Measurements from ENCODE around the gene KLF2.

KLF2 gene

GRCh38 chr19:16363852-16364230 lies 39.2 kb downstream of the KLF2 start:
- H3K27me3 ChIP-seq (replicated peaks) = no peaks in the 10 kb centered on the region
- no peak overlapping the region for H3K4me3 ChIP-seq (ENCODE audit: low read depth, low read length)
- TF ChIP-seq, protein P1, sequence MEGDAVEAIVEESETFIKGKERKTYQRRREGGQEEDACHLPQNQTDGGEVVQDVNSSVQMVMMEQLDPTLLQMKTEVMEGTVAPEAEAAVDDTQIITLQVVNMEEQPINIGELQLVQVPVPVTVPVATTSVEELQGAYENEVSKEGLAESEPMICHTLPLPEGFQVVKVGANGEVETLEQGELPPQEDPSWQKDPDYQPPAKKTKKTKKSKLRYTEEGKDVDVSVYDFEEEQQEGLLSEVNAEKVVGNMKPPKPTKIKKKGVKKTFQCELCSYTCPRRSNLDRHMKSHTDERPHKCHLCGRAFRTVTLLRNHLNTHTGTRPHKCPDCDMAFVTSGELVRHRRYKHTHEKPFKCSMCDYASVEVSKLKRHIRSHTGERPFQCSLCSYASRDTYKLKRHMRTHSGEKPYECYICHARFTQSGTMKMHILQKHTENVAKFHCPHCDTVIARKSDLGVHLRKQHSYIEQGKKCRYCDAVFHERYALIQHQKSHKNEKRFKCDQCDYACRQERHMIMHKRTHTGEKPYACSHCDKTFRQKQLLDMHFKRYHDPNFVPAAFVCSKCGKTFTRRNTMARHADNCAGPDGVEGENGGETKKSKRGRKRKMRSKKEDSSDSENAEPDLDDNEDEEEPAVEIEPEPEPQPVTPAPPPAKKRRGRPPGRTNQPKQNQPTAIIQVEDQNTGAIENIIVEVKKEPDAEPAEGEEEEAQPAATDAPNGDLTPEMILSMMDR (IDR thresholded peaks at IDR 0.05; ENCODE audit: low read depth, low read length, missing control alignments) = no peak
- H3K36me3 ChIP-seq (replicated peaks) = no peaks in the 10 kb centered on the region
- H3K27ac ChIP-seq = no peak overlapping the region
- no peak for DNase-seq
- in situ Hi-C loops (cut with HindIII; ENCODE audit: low pct_ligation_motif_present, low sequenced_read_pairs) = loop anchor here (25.0 kb wide), 1 partner anchor 127 kb away; no protein-coding TSS in a partner anchor

DNA sequence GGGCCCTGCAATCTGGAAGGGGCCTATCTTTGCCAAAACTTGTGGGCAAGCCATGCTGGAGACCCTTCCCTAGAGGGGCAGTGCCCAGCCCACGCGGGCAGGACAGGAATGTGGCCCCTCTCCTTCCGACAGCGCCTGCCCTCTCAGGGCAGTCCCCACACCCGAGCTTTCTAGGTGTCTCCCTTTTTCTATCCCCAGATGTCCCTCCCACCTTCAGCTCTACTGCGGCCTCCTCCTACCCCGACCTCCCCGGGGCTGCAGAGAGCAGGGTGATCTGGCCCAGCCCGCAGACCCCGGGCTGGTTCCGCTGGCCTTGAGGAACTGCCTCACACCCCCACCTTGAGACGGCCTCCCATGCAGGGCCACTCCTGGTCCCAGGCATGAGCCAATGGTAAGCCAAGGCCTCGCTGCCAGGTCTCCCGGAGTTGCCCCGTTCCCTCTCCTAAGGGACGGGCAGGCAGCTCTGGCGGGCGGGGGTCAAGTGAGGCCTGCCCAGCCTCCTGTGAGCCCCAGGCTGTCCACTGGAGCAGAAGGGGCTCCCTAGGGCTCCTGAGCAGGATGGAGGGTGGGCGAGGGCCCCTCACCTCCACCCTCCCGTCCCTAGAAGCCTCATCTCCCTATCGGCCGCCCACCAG lies 39.7 kb downstream of the KLF2 start:
- no peak overlapping the region for H3K27ac ChIP-seq
- TF ChIP-seq, protein P1 (IDR thresholded peaks at IDR 0.05; ENCODE audit: low read depth, low read length, missing control alignments) = no peak

DNA sequence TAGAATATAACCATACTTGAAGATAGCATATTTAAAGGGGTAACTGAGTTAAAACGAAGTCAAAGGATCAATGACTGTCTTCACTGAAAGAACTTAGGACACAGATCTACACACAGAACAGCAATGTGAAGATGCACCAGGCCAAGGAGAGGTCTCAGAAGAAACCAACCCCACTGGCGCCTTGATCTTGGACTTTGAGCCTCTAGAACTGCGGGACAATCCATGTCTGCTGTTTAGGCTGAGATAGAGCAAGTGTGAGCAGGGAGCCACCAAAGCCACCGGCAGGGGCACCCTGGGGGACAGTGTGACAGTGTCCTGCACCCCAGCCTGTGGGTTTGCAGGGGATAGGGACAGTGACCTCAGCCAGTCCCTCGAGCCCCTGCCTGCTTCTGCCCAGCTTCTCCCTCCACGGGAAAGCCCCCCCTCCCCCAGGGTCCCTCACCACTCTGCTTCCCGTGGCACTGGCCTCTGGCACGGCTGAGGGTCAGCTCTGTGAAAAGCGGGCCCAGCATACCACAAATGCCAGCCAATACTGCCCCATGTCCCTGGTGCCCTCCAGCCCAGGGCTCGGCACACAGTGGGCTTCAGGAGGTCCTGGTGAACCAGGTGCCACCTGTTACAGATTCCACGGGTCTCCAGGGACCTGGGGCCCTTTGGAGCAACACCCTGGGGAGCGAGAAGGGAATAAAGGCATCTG lies 40.8 kb downstream of the KLF2 start:
- TF ChIP-seq, protein P1 (IDR thresholded peaks at IDR 0.05; ENCODE audit: low read depth, low read length, missing control alignments) = no peak
- DNase-seq = no peak
- H3K4me3 ChIP-seq (ENCODE audit: low read depth, low read length) = no peak overlapping the region
- H3K36me3 ChIP-seq (replicated peaks) = no peaks in the 10 kb centered on the region
- in situ Hi-C loops (cut with HindIII; ENCODE audit: low pct_ligation_motif_present, low sequenced_read_pairs) = loop anchor here (25.0 kb wide), 1 partner anchor 128 kb away; no protein-coding TSS in a partner anchor
- no peaks in the 10 kb centered on the region for H3K27me3 ChIP-seq (replicated peaks)
- no peak overlapping the region for H3K27ac ChIP-seq

More for the DNA sequence above, 39.7 kb downstream of the KLF2 start:
- no peaks in the 10 kb centered on the region for H3K36me3 ChIP-seq (replicated peaks)
- no peak overlapping the region for H3K4me3 ChIP-seq (ENCODE audit: low read depth, low read length)
- in situ Hi-C loops (cut with HindIII; ENCODE audit: low pct_ligation_motif_present, low sequenced_read_pairs) = loop anchor here (25.0 kb wide), 1 partner anchor 127 kb away; no protein-coding TSS in a partner anchor
- no peak for DNase-seq
- no peaks in the 10 kb centered on the region for H3K27me3 ChIP-seq (replicated peaks)

- H3K27ac ChIP-seq = no peak overlapping the region
- TF ChIP-seq, protein P1 (IDR thresholded peaks at IDR 0.05; ENCODE audit: low read depth, low read length, missing control alignments) = no peak
- peaks cover 4% of the 10 kb centered on the region for H3K36me3 ChIP-seq (replicated peaks)
- H3K27me3 ChIP-seq (replicated peaks) = no peaks in the 10 kb centered on the region
- DNase-seq = no peak
- in situ Hi-C loops (cut with HindIII; ENCODE audit: low pct_ligation_motif_present, low sequenced_read_pairs) = loop anchor here (25.0 kb wide), 1 partner anchor 129 kb away; no protein-coding TSS in a partner anchor
- H3K4me3 ChIP-seq (ENCODE audit: low read depth, low read length) = no peak overlapping the region
Observed at GRCh38 chr19:16366056-16366432, 41.4 kb downstream of the KLF2 start.

DNA sequence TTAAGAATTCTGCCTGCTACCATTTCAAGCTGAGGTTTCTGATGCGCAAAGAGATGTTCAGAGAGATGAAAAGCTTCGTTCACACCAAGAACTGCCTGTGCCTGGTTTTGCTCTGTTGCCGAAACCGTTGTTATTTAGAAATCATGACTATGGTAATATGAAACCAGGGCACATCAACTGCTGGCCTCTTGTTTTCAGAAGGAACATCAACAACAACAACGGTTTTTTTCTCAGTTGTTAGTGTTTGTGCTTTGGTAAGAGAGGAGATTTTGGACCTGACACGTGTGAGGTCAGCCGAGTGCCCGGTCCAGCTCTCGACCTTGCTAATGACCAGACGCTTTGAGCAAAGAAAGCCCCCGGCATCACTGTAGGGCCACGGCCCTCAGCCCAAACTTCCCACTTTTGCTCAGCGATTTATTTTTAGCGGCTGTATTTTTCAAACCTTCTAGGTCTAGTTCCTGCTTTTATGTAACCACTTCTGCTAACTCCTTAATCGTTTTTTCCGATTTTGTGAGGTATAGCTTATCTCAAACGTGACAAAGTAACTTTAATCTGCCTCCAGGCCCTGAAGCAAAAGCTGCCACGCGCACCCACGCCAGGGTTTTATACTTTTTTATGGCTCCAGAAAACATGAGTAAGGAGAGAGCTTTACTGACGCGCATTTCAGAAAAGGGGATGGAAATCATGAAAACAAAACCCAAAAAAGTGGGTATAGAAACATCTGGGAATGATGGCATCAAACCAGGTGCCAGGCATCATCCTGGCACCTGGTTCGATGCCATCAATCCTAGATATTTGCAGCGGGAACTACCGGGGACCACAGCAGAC lies 42.0 kb downstream of the KLF2 start:
- H3K27me3 ChIP-seq (replicated peaks) = no peaks in the 10 kb centered on the region
- in situ Hi-C loops (cut with HindIII; ENCODE audit: low pct_ligation_motif_present, low sequenced_read_pairs) = loop anchor here (25.0 kb wide), 1 partner anchor 129 kb away; no protein-coding TSS in a partner anchor
- TF ChIP-seq, protein P1 (IDR thresholded peaks at IDR 0.05; ENCODE audit: low read depth, low read length, missing control alignments) = no peak
- no peak overlapping the region for H3K4me3 ChIP-seq (ENCODE audit: low read depth, low read length)
- peaks cover 6% of the 10 kb centered on the region for H3K36me3 ChIP-seq (replicated peaks)
- no peak for DNase-seq
- H3K27ac ChIP-seq = no peak overlapping the region
